Measurements from ENCODE around the gene SET.
"Not testable (repeated sequence)": the region's sequence is repeated elsewhere in the genome, so short reads cannot be mapped to it uniquely, and the experiment has no call there.

SET gene, protein sequence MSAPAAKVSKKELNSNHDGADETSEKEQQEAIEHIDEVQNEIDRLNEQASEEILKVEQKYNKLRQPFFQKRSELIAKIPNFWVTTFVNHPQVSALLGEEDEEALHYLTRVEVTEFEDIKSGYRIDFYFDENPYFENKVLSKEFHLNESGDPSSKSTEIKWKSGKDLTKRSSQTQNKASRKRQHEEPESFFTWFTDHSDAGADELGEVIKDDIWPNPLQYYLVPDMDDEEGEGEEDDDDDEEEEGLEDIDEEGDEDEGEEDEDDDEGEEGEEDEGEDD

GRCh38 chr9:128688501-128689292, at the start of gene SET:
Gene SET, plus strand, starts transcription at chr9:128689222. Its CDS starts 361 bp downstream, at chr9:128689583.
- peak; percentile 80 for DNase-seq

DNA sequence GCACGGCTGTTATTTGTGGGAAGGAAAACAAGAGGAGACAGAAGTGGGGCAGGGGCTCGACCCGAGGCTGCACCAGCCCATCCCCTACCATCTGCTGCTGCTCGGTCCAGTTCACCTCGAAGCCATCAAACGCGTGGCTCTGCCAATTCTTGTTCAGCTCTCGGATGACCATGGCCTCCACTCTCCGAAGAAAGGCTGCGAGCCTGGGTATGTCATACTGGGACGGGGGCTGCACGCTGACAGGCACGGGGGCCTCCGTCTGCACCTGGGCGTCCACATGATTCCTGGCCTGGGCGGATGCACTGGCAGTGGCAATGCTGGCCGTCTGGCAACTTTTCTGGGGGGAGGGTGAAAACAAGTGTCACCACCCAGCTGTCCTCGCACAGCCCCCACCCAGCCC, 48.4 kb upstream of the SET start:
- DNase-seq = no peak

DNA sequence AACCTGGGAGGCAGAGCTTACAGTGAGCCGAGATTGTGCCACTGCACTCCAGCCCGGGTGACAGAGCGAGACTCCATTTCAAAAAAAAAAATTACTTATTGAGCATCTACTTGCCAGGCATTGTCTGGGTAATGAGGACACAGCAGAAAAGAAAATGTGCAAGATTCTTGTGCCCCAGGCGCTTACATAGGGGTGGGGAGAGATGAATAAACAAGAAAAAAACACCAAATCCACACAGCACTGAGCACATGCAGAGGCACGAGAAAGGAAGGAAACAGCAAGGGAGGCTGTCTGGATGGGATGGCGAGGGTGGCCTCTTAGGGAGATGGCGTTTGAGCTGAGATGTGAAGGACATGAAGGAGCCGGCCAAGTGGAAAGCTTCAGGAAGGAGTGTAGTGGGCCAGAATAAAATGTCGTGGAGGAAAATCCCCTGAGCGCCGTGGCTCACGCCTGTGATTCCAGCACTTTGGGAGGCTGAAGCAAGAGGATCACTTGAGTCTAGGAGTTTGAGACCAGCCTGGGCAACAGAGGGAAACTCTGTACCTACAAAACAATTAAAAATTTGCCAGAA, 46.3 kb upstream of the SET start:
- no peak for DNase-seq

DNA sequence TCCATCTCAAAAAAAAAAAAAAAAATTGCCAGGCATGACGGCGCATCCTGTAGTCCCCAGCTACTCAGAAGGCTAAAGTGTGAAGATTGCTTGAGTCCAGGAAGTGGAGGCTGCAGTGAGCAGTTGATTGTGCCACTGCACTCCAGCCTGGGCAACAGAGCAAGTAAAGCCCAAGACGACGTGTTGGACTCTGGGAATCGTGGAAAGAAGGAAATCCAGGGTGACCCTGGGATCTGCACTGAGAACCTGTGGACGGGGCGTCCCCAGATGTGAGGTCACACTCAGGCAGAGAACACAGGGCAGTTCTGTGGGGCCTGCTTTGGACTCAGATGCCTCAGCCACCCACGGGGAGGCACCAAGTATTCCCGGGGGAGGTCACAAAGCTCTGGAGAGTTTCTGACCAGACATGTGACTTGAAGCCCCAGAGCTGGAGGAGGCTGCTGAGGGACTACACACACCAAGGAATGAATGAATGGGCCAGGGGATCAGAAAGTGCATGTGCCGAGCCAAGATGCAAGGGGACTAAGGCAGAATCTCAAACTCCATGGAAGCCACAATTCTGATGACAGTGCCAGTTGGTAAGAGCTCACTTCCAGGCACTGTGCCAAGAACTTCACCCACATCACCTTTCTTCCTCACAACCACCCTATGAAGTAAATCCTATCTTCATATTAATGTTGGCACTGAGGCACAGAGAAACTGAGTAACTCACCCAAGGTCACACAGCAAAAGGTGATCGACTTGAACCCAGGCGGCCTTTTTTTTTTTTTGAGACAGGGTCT, 45.3 kb upstream of the SET start:
- no peak for DNase-seq

- not testable (repeated sequence) for DNase-seq
Observed at GRCh38 chr9:128648206-128648605, 40.8 kb upstream of the SET start.

DNA sequence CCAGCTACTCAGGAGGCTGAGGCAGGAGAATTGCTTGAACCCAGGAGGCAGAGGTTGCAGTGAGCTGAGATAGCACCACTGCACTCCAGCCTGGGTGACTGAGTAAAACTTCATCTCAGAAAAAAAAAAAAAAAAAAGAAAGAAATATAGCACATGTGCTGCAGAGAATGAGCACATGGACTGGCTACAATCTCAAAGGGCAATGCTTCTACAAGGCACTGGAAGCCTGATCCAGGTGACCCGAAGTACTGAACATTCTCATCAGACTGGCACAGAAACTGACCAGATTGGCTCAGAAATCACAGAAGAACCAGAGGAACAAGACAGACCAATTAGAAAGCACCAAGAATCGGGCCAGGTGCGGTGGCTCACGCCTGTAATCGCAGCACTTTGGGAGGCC, 37.2 kb upstream of the SET start:
- no peak for DNase-seq

GRCh38 chr9:128653908-128654307, 35.1 kb upstream of the SET start:
- no peak for DNase-seq

GRCh38 chr9:128654481-128654880, 34.5 kb upstream of the SET start:
- no peak for DNase-seq

DNA sequence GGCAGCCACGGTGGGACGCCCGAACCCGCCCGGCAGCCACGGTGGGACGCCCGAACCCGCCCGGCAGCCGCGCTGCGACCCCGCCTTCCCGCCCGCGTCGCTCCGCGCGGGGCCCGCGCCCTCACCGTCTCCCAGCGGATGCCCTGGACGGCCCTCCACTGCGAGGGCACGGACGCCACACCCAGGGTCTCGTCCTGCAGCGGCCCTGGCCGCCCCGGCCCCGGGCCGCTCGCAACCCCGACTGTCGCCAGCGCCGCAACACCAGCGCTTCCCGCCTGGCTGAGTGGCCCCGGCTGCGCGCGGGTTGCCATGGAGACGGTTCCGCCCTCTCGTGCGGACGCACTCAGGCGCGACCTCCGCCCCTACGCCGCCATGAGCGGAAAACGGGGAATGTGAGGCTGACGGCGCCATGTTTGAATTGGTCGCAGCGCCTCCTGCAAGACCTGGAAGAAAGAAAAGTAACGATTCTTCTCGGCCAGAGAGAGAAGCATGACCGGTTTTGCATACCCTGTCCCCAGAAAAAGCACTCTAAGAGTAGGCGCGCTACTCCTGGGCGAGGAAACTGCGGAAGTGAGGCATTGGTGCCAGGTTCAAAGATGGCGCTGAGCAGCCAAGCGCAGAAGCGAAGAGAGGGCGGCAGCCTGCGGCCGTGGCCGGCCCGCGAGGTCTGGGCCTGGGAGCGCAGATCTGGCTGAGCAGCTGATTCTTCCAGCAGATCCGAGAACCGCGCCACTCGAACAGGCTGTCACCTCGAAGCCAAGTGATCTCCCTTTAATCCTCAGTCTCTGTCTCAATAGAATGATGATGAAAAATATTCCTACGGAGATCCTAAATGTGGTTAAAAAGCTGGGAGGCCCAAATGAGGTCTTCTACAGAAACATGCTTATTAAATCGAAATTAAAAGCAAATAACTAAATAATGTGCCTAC, 32.3 kb upstream of the SET start, which contains the start of gene DYNC2I2:
Gene DYNC2I2 (minus strand): TSS at position 432 of the 928 bp plus-strand sequence. CDS start 121 bp downstream, at position 311.
- DNase-seq = peak; percentile 86

- DNase-seq = no peak
Observed at GRCh38 chr9:128657344-128657704, 31.7 kb upstream of the SET start.

DNA sequence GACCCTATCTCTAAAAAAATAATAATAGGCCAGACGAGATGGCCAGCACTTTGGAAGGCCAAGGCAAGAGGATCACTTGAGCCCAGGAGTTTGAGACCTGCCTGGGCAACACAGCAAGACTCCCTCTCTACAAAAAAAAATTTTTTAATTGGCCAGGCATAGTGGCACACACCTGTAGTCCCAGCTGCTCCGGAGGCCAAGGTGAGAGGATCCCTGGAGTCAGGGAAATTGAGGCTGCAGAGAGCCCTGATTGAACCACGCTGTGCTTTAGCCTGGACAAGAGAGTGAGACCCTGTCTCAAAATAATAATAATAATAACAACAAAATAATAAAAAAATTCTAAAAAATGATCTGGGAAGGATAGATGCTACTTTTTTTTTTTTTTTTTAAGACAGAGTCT, 31.2 kb upstream of the SET start:
- DNase-seq = no peak

- DNase-seq = not testable (repeated sequence)
Observed at GRCh38 chr9:128666481-128666941, 22.5 kb upstream of the SET start.

GRCh38 chr9:128669786-128670185, 19.2 kb upstream of the SET start:
- DNase-seq = no peak

DNA sequence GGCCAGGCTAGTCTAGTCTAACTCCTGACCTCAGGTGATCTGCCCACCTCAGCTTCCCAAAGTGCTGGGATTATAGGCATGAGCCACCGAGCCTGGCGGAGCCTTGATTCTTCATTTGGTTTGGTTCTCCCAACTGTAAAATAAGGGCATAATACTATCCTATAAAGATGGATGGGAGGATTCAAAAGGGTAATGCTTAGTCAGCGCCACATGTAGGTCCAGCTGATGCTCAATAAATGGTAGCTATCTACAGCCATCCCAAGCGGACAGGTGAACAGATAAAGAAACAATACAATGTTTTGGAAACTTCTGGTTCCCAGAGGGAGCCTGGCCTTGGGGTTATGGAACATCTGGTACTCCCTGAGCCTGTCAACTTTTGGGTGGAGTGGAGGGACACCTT, 13.6 kb upstream of the SET start:
- DNase-seq = no peak

- no peak for DNase-seq
Observed at GRCh38 chr9:128677794-128678193, 11.2 kb upstream of the SET start.

DNA sequence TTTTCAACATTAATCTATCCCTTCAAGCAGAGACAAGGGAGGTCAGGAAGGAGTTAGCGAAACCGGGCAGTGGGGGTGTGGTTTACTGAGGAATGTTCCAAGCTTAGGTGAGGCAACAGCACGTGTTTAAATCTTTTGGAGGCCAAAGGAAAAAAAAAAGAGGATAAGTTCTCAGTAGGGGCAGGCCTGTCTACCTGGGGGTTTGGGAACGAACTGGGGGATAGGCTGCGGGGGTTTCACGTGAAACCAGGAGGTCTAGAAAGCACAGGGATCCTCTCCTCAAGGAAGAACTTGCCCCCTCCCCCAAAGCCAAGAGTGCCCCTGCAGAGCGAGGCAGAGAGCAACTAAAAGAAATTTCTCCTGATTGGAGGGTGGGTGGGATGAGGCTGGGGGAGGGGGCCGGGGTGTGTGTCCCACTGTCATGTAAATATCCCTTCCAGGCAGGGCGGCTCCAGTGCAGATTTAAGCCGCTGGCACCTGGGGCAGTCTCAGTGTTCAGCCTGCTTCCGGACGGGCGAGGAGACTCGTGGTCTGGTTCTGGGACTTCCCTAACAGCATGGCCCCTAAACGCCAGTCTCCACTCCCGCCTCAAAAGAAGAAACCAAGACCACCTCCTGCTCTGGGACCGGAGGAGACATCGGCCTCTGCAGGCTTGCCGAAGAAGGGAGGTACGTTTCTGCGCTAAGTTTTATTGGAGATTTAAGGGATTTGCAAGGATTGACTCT, 5.5 kb upstream of the SET start:
- no peak for DNase-seq

GRCh38 chr9:128684065-128684324, 5.0 kb upstream of the SET start:
- DNase-seq = no peak

GRCh38 chr9:128684325-128685199, 4.5 kb upstream of the SET start:
- no peak for DNase-seq

DNA sequence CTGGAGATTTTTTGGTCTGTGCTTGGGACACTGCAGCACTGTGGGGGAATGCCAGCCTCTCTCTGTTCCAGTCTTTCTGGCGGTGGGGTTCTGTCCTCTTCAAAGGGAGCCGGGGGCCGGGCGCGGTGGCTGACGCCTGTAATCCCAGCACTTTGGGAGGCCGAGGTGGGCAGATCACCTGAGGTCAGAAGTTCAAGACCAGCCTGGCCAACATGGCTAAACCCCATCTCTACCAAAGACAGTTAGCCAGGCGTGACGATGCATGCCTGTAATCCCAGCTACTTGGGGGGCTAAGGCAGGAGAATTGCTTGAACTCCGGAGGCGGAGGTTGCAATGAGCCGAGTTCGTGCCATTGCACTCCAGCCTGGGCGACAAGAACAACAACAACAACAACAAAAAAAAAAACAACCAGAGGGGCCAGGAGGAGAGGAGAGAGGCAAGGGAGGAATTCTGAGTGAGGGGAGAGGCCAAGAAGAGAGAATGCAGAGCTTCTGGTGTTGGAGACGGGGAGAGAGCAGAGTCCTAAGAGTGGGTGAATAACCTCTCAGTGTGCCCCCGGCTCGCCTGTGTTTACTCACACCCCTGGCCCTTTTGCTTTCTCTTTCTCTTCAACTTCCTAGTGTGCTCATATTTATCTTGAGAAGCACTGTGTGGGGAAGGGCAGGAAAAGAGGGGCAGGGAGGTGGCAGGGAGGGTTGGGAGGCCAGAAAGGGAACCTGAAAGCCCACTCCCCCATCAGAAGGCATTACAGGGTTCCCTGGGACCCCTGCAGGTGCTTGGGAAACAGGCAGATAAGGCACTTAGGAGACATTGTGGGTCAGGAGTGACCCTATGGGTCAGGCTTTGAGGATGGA, 3.2 kb upstream of the SET start:
- no peak for DNase-seq

GRCh38 chr9:128687453-128687852, 1.6 kb upstream of the SET start:
- DNase-seq = no peak
